Panc1 (cell line): Measurements from ENCODE around the gene EIPR1. TPM values are rescaled to one million over a fixed set of nuclear protein-coding genes. Genes with fewer than 3 reads are reported as not detected.

Source experiments
- ATAC-seq: fragments of 200-7000 bp; cut with Tn5 transposase; 2 replicates; pipeline ENCODE4 v1.9.1; 2020; ENCODE audit warnings: mild to moderate bottlenecking, moderate library complexity
- BruUV-seq: library from RNA; stranded (reverse); fragments of 400-500 nt; replicated peaks from 2 replicates; lab custom pipeline; 2021; lab: Mats Ljungman, UMichigan
- CTCF ChIA-PET: fragments of 300-600 bp; sonication (Branson Sonifier 250); formaldehyde crosslinking; loops from one replicate; lab custom pipeline; 2022; ENCODE audit warnings: antibody characterized with exemption; lab: Charles Lee
- POLR2A ChIA-PET: fragments of 300-600 bp; sonication (Branson Sonifier 250); formaldehyde crosslinking; loops from one replicate; lab custom pipeline; 2022; ENCODE audit warnings: antibody characterized with exemption; lab: Charles Lee
- DNase-seq: peaks from one replicate; pipeline ENCODE4 v3.0.0-alpha.2; 2010; ENCODE audit warnings: low read depth, low spot score
- H3K27ac ChIP-seq: 2 replicates; pipeline ENCODE4 v1.5.1; 2011; ENCODE audit warnings: mild to moderate bottlenecking, low read length, inconsistent platforms
- H3K27me3 ChIP-seq: fragments of 200-500 bp; sonication (Bioruptor generic); 2 replicates; pipeline ENCODE4 v1.6.0; 2014; ENCODE audit warnings: low read length, inconsistent platforms; ENCODE audit not compliant: control insufficient read depth, insufficient read depth
- H3K36me3 ChIP-seq: fragments of 200-500 bp; sonication (Bioruptor generic); 2 replicates; pipeline ENCODE4 v1.5.1; 2014; ENCODE audit warnings: inconsistent platforms, mild to moderate bottlenecking, low read length, moderate library complexity; ENCODE audit not compliant: control insufficient read depth, insufficient read depth
- H3K4me1 ChIP-seq: 2 replicates; pipeline ENCODE4 v1.5.1; 2011; ENCODE audit warnings: inconsistent platforms, mild to moderate bottlenecking, low read length, moderate library complexity; ENCODE audit not compliant: control insufficient read depth, insufficient read depth
- H3K4me3 ChIP-seq, 2 experiments: 2 replicates each; pipeline ENCODE4 v1.5.1; 2011 to 2012; ENCODE audit warnings: low read depth in 2 of 2, low read length in 2 of 2, mild to moderate bottlenecking in 2 of 2, inconsistent platforms in 1 of 2, moderate library complexity in 1 of 2
- H3K9me3 ChIP-seq: fragments of 200-500 bp; sonication (Bioruptor generic); 2 replicates; pipeline ENCODE4 v1.5.1; 2014; ENCODE audit warnings: low read depth, mild to moderate bottlenecking, inconsistent platforms, low read length, moderate library complexity; ENCODE audit not compliant: control insufficient read depth, insufficient read depth
- POLR2AphosphoS5 ChIP-seq: IDR thresholded peaks from 2 replicates; pipeline ENCODE4 v1.6.1; 2012; ENCODE audit warnings: mild to moderate bottlenecking, low read depth, low read length, moderate library complexity
- SIN3A ChIP-seq: IDR thresholded peaks from 2 replicates; pipeline ENCODE4 v1.6.1; 2012; ENCODE audit warnings: low read depth, mild to moderate bottlenecking, low read length, moderate library complexity, borderline replicate concordance; ENCODE audit not compliant: insufficient read depth
- TCF7L2 ChIP-seq: IDR thresholded peaks from 2 replicates; pipeline ENCODE4 v1.6.1; 2011; ENCODE audit warnings: mild to moderate bottlenecking, low read depth, low read length, inconsistent platforms
- in situ Hi-C: cut with HindIII; loops from 2 replicates; pipeline ENCODE4 v1.10.0; 2016; ENCODE audit warnings: low sequenced_read_pairs, low pct_unique_long_range_greater_than_20kb
- intact Hi-C: fragments of 100-400 bp; cut with micrococcal nuclease; formaldehyde crosslinking; loops from one replicate; pipeline ENCODE4 v1.10.0; 2022; ENCODE audit not compliant: unreplicated experiment
- total RNA-seq: library from RNA; stranded (reverse); gene quantifications from one replicate; pipeline ENCODE4 v1.2.1, GENCODE V29; 2021; ENCODE audit not compliant: unreplicated experiment
- TF ChIP-seq, protein P1 (sequence below): fragments of 450-650 bp; IDR thresholded peaks from 2 replicates; pipeline ENCODE4 v1.5.1; 2017; ENCODE audit warnings: mild to moderate bottlenecking
- TF ChIP-seq, protein P2 (sequence below), 2 experiments: IDR thresholded peaks; 2 replicates each; pipeline ENCODE4 v1.6.1; 2011 to 2012; ENCODE audit warnings: low read depth in 2 of 2, control low read depth in 1 of 2, low read length in 1 of 2, mild to moderate bottlenecking in 1 of 2, moderate library complexity in 1 of 2; ENCODE audit not compliant: insufficient read depth in 1 of 2

EIPR1 gene
- total RNA-seq, 1 experiment from 2014 or later: 26.7 TPM

DNA sequence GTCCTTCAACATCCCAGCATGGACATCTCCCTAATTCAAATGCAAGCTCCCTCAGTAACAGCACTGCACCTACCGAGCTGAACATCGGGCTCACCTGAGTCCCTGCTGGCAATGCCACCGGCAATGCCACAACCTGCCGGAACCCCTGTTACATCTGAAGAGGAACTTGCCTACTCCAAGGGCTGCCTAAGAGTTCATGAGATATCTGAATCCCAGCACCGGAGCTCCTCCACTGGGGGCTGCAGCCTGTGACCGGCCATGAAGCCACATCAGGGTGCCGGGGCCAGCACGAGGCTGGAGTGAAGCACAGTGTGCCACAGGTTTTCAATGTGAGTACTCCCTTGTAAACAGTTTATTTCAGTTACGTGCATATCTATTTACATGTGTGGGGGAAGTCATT lies 152.9 kb downstream of the EIPR1 start:
- H3K4me3 ChIP-seq: no peak overlapping the region
- no peak for DNase-seq
- no TSS peak for BruUV-seq
- no peaks in the 10 kb centered on the region for H3K36me3 ChIP-seq
- H3K4me1 ChIP-seq: no peaks in the 10 kb centered on the region
- ATAC-seq: no peak
- H3K27ac ChIP-seq: no peak overlapping the region
- H3K9me3 ChIP-seq: no peaks in the 10 kb centered on the region
- H3K27me3 ChIP-seq: no peaks in the 10 kb centered on the region
- intact Hi-C loops (no loop called here), in situ Hi-C loops (no loop called here)
- CTCF ChIA-PET: no interaction called here
- TF ChIP-seq, protein P1, sequence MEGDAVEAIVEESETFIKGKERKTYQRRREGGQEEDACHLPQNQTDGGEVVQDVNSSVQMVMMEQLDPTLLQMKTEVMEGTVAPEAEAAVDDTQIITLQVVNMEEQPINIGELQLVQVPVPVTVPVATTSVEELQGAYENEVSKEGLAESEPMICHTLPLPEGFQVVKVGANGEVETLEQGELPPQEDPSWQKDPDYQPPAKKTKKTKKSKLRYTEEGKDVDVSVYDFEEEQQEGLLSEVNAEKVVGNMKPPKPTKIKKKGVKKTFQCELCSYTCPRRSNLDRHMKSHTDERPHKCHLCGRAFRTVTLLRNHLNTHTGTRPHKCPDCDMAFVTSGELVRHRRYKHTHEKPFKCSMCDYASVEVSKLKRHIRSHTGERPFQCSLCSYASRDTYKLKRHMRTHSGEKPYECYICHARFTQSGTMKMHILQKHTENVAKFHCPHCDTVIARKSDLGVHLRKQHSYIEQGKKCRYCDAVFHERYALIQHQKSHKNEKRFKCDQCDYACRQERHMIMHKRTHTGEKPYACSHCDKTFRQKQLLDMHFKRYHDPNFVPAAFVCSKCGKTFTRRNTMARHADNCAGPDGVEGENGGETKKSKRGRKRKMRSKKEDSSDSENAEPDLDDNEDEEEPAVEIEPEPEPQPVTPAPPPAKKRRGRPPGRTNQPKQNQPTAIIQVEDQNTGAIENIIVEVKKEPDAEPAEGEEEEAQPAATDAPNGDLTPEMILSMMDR: no peak
- TF ChIP-seq TCF7L2 (no peak), POLR2AphosphoS5 (no peak), SIN3A (no peak)
- TF ChIP-seq, protein P2, sequence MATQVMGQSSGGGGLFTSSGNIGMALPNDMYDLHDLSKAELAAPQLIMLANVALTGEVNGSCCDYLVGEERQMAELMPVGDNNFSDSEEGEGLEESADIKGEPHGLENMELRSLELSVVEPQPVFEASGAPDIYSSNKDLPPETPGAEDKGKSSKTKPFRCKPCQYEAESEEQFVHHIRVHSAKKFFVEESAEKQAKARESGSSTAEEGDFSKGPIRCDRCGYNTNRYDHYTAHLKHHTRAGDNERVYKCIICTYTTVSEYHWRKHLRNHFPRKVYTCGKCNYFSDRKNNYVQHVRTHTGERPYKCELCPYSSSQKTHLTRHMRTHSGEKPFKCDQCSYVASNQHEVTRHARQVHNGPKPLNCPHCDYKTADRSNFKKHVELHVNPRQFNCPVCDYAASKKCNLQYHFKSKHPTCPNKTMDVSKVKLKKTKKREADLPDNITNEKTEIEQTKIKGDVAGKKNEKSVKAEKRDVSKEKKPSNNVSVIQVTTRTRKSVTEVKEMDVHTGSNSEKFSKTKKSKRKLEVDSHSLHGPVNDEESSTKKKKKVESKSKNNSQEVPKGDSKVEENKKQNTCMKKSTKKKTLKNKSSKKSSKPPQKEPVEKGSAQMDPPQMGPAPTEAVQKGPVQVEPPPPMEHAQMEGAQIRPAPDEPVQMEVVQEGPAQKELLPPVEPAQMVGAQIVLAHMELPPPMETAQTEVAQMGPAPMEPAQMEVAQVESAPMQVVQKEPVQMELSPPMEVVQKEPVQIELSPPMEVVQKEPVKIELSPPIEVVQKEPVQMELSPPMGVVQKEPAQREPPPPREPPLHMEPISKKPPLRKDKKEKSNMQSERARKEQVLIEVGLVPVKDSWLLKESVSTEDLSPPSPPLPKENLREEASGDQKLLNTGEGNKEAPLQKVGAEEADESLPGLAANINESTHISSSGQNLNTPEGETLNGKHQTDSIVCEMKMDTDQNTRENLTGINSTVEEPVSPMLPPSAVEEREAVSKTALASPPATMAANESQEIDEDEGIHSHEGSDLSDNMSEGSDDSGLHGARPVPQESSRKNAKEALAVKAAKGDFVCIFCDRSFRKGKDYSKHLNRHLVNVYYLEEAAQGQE (IDR thresholded peaks at IDR 0.05; ENCODE audit: insufficient read depth in 1 of 2, low read depth in 2 of 2, low read length in 1 of 2): no peak
- POLR2A ChIA-PET: no interaction called here

DNA sequence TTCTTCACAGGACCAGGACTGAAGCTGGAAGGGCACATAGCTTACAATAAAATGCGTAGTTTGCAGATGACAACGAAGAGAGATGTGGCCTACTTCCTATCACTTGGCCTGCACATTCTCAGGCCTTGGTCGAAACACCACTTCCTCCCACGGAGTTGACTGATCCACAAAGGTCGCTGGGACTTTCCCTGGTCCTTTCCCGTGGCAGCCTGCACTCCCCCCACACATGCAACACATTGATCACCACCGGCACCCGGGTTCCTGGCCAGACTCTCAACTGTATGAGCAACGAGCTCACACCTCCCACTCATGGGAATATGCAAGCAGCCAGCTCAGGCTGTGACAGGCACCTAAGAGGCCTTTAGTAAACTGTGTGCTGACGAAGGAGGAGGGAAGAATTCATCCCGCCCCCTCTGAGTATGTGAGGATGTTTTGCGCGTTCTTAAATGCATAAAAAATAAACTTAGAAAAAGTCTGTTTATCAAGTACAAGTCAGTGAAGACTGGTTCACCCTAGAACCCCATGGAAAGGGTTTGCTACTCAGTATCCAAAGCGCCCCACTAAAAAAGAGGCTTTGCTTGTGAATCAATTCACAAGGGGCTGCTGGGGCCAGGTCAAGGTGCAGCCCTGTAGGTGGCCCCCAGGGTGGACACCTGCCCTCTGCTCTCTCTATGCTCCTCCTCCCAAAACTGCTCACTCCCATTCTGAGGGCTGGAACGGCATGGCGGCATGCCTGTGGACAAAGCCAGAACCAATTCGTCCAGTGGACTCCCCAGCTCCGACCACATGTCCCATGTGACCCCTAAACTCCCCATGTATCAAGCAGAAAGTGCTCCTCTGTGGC lies 154.3 kb downstream of the EIPR1 start:
- ATAC-seq (peak; percentile 48; the same call in 1 of the 2 replicates), DNase-seq (no peak)
- no peak overlapping the region for H3K27ac ChIP-seq
- TF ChIP-seq, protein P1: no peak
- TF ChIP-seq TCF7L2: no peak
- TF ChIP-seq SIN3A: no peak
- no TSS peak for BruUV-seq
- no peaks in the 10 kb centered on the region for H3K36me3 ChIP-seq
- H3K4me1 ChIP-seq: no peaks in the 10 kb centered on the region
- H3K27me3 ChIP-seq: no peaks in the 10 kb centered on the region
- intact Hi-C loops (no loop called here), in situ Hi-C loops (no loop called here)
- CTCF ChIA-PET: no interaction called here
- POLR2A ChIA-PET: no interaction called here
- no peaks in the 10 kb centered on the region for H3K9me3 ChIP-seq
- no peak overlapping the region for H3K4me3 ChIP-seq
